ENCODE measurements around the gene SURF2. TPM values are rescaled to one million over a fixed set of nuclear protein-coding genes. Genes with fewer than 3 reads are reported as not detected.

SURF2 gene
- total and polyA plus RNA-seq, 2 experiments from 2014 or later = 38.2 to 38.3 TPM

- Histone ChIP-seq H3K36me3 (peaks cover 44% of the 10 kb centered on the region), H3K27ac (no peak overlapping the region), H3K27me3 (no peaks in the 10 kb centered on the region), H3K4me3 (no peak overlapping the region), H3K9me3 (ENCODE audit: low read depth) (no peaks in the 10 kb centered on the region), H3K4me1 (ENCODE audit: low read depth) (peaks cover 12% of the 10 kb centered on the region)
- TF ChIP-seq, protein P1, sequence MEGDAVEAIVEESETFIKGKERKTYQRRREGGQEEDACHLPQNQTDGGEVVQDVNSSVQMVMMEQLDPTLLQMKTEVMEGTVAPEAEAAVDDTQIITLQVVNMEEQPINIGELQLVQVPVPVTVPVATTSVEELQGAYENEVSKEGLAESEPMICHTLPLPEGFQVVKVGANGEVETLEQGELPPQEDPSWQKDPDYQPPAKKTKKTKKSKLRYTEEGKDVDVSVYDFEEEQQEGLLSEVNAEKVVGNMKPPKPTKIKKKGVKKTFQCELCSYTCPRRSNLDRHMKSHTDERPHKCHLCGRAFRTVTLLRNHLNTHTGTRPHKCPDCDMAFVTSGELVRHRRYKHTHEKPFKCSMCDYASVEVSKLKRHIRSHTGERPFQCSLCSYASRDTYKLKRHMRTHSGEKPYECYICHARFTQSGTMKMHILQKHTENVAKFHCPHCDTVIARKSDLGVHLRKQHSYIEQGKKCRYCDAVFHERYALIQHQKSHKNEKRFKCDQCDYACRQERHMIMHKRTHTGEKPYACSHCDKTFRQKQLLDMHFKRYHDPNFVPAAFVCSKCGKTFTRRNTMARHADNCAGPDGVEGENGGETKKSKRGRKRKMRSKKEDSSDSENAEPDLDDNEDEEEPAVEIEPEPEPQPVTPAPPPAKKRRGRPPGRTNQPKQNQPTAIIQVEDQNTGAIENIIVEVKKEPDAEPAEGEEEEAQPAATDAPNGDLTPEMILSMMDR (IDR thresholded peaks at IDR 0.05; ENCODE audit: low read depth, low read length) = no peak
- no peak for DNase-seq (ENCODE audit: low read depth in 1 of 2, low spot score in 1 of 2)
Measured at GRCh38 chr9:133353548-133353947, 2.8 kb upstream of the SURF2 start.

- no peak overlapping the region for H3K4me3 ChIP-seq
- peaks cover 12% of the 10 kb centered on the region for H3K4me1 ChIP-seq (ENCODE audit: low read depth)
- H3K9me3 ChIP-seq (ENCODE audit: low read depth) = no peaks in the 10 kb centered on the region
- TF ChIP-seq, protein P1 (IDR thresholded peaks at IDR 0.05; ENCODE audit: low read depth, low read length) = no peak
- DNase-seq (ENCODE audit: low read depth in 1 of 2, low spot score in 1 of 2) = no peak
- H3K36me3 ChIP-seq = peaks cover 37% of the 10 kb centered on the region
- no peaks in the 10 kb centered on the region for H3K27me3 ChIP-seq
- no peak overlapping the region for H3K27ac ChIP-seq
Measured at GRCh38 chr9:133354766-133355165, 1.6 kb upstream of the SURF2 start.

- Histone ChIP-seq H3K27me3 (no peaks in the 10 kb centered on the region), H3K4me1 (ENCODE audit: low read depth) (peaks cover 12% of the 10 kb centered on the region), H3K4me3 (peak overlapping the region; percentile 78), H3K27ac (peak overlapping the region; percentile 59), H3K9me3 (ENCODE audit: low read depth) (no peaks in the 10 kb centered on the region), H3K36me3 (peaks cover 28% of the 10 kb centered on the region)
- TF ChIP-seq, protein P1 (IDR thresholded peaks at IDR 0.05; ENCODE audit: low read depth, low read length) = no peak
- DNase-seq (ENCODE audit: low read depth in 1 of 2, low spot score in 1 of 2) = no peak
Measured at GRCh38 chr9:133355881-133356357, 431 bp upstream of the SURF2 start.

DNA sequence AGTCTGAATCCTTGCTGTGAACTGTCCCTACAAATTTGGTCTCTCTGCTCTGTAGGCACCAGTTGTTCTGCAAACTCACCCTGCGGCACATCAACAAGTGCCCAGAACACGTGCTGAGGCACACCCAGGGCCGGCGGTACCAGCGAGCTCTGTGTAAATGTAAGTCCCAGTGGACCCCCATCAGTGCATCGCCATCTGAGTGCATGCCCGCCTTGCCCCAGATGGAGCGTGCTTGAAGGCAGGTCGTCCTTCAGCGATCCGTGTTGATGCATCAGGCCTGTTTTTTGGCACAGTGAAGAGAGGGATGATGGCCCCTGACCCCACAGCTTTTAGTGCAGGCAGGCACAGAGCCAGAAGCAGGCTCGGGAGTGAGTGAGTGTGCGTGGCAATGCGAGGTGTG lies 1.3 kb downstream of the SURF2 start:
- no peaks in the 10 kb centered on the region for H3K9me3 ChIP-seq (ENCODE audit: low read depth)
- DNase-seq (ENCODE audit: low read depth in 1 of 2, low spot score in 1 of 2) = no peak
- no peak overlapping the region for H3K4me3 ChIP-seq
- no peak overlapping the region for H3K27ac ChIP-seq
- peaks cover 12% of the 10 kb centered on the region for H3K4me1 ChIP-seq (ENCODE audit: low read depth)
- TF ChIP-seq, protein P1 (IDR thresholded peaks at IDR 0.05; ENCODE audit: low read depth, low read length) = no peak
- H3K36me3 ChIP-seq = peaks cover 24% of the 10 kb centered on the region
- H3K27me3 ChIP-seq = no peaks in the 10 kb centered on the region

- peak overlapping the region; percentile 51 for H3K27ac ChIP-seq
- TF ChIP-seq, protein P1 (IDR thresholded peaks at IDR 0.05; ENCODE audit: low read depth, low read length) = peak; percentile 38
- DNase-seq (ENCODE audit: low read depth in 1 of 2, low spot score in 1 of 2) = peak in 1 of 2 donors; percentile 27
- no peak overlapping the region for H3K4me3 ChIP-seq
- no peaks in the 10 kb centered on the region for H3K9me3 ChIP-seq (ENCODE audit: low read depth)
- H3K27me3 ChIP-seq = no peaks in the 10 kb centered on the region
- H3K4me1 ChIP-seq (ENCODE audit: low read depth) = peaks cover 12% of the 10 kb centered on the region
- H3K36me3 ChIP-seq = peaks cover 16% of the 10 kb centered on the region
Measured at GRCh38 chr9:133359399-133360175, 3.2 kb downstream of the SURF2 start.
